NOMO-1 (cell line): ENCODE data around the gene TRPC4AP.

Experiments used
- DNase-seq, 2 experiments: peaks; one replicate each; lab custom pipeline; 2025; ENCODE audit not compliant: unreplicated experiment in 2 of 2; lab: John Stamatoyannopoulos, UW

TRPC4AP gene

DNA sequence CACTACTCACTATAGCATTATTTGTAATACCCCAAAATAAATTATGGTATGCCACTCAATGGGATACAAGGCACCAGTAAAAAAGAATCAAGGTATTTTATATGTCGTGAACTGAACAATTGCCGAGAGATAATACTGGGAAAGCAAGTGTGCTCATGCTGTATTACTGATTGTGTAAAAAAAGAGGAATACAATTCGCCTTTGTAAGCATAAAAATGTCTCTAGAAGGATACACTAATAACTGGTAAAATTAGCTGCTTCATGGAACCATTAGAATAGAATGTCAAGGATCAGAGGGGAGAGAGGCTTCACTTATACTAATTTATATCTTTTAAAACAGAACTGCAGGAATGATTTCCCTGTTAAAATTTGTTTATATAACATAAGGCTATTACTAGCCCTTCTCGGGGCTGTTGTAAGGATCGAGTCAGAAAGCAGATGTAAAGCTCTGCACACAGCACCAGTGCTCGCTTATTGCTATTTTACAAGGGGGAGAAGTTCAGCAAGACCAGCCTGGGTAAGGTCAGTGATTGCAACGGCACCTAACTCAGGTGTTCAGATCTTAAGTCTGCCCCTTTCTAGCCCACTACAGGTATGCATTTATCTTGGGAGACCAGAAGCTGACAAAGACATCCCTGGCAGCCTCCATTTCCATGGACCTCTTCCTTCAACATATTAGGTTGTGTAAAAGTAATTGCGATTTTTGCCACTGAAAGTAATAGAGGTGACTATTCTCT is 75.3 kb downstream of the TRPC4AP start:
- no peak for DNase-seq

DNA sequence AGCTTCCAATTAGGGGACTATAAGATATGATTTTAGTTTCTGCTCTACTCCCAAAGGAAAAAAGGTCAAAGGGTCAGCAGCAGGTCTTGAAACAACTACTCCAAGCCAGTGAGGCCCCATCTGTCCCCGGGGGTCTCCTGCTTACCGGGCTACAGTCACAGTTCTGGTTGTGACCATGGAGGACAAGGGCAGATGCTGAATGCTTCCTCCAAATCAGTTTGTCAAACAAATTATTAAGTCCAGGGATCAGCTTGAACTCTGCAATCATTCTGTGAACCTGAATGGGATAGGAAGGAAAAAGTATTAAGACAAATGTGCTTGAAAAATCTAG is 76.8 kb downstream of the TRPC4AP start:
- no peak for DNase-seq

DNA sequence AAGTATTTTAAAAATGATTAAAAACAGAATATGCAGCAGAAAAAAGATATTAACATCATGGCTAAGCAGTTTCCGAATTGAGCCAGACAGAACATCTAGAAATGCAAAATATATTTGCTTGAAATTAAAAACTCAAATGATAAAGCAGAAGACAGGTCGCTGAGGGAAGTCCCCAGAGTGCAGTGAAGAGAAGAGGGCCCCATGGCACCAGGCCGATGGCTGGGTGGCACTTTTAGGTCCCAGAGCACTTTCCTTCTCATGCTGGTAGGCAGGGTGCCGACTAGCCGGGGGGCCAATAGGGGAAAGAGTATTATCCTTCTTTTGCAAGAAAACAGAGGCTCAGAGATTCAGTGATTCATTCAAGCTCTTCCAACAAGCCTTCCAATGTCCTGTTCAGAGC is 78.1 kb downstream of the TRPC4AP start:
- no peak for DNase-seq

DNA sequence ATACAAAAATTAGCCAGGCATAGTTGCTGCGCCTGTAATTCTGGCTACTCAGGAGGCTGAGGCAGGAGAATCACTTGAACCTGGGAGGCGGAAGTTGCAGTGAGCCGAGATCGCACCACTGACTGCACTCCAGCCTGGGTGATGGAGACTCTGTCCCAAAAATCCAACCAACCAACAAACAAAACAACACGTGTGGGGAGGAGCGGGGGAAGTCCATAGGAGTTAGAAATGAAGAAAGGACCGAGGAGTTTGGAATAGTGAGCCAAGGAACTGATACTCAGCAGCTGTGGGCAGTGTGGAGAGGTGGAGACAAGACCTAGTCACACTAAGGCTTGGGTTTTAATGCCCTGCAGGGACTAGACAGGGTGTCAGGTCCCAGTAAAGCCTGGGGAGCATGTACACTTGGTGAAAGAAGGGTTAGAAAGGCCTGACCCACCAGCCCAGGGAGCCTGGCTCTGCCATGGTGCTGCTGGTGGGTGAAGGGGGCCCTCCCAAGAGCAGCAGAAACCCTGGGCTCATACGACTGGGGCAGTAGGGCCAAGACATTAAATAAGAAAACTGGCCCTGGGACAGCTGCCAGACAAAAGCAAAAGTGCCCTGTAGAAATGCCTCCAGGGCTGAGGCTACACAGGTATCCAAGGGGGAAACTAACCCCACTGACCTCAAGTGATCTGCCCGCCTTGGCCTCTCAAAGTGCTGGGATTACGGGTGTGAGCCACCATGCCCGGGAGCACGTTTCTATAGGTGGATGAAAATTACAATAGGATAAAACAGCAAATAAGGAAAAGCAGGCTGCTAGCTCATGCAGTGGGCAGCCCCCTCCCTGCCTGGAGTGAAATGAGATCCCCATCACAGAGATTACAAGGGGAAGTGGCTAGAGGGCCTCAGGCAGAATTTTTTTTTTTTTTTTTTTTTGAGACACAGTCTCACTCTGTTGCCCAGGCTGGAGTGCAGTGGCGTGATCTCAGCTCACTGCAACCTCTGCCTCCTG is 78.9 kb downstream of the TRPC4AP start:
- no peak for DNase-seq

DNA sequence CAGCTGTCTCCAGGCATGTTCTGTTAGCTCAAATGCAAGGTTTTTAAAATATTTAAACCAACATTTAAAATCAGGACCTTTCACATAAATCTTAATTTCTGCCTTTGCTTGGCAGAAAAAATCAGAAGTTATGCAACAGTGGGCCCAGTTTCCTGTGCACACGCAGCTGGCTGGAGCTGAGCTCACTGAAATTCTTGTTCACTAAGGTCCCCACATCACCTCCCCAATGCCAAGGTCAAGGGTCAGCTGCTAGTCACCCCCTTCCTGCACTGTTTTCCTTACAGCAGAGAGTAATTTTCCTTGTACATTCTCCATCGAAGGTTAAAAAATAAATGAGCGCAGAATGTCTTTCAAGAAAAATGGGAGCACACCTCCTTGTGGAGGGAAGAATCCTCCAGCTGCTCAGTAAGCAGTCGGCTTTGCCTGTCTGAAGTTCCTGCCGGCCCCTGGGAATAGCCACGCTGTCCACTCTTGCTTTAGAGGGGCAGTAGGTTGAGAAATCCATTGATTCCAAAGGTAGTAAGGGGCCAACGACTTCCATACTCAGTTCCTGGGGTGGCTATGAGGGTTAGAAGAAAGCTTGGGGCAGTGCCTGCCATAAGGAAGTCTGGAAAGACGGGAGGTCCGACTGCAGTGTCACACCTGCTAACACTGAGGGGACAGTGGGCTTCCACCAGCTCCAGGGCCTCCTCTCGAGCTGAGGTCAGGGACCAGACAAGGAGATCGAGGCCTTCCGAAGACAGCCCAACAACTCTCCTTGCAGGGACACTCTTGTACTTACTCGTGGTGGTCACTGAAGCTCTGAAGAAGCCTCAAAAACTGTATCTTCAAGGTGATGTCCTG is 80.2 kb downstream of the TRPC4AP start:
- no peak for DNase-seq

DNA sequence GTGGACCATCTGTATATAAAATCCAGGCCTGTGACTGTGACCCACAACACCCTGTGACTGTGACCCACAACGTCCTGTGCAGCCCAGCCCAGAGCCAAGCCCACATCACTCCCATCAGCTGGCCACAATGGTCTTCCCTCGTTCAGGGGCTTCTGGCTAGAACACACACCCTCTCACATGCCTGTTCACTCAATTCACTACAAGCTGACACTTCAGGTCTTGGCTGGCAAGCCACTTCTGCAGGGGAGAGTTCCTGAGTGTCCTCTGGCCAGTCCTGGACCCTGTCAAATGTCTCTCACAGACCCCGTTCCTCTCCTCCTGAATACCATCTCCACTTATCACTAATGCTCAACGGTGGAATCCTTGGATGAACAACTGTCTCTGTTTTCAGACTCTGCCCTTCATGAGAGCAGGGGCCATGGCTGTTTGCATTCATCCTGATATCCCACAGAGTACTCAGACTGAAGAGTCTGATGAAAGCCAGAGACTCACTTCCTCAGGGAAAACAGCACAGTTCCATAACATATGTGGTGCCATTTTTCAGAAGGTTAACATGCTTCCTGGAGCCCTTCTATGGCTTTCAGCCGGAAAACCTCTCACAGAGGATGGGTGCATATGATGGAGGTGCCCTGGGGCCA is 80.9 kb downstream of the TRPC4AP start:
- DNase-seq, result no peak

DNA sequence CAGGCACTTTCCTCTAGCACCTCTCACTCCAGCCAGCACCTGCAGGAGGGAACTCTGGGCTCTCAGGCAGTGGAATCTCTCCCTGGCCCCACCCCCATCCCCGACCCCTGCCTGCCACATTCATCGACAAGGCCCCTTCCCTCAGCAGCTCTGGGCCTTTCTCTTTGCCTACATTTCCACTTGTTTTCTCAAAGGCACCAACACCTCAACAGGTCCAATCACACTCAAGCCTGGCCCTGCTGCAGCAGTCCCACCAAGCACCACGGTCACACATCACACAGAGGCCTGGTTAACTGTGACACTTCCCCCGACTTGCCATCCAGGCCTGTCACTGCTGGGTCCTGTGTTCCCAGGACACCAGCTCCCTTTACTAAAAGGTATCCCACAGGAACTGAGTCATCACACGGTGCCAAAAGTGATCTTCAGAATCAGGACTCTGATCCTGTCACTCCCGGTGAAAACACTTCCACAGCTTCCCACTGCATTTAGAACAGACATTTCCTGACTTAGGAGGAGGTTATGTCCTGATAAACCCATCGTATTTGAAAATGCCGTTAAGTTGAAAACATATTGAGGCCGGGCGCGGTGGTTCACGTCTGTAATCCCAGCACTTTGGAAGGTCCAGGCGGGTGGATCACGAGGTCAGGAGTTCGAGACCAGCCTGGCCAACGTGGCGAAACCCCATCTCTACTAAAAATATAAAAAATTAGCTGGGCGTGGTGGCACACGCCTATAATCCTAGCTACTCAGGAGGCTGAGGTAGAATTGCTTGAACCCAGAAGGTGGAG is 82.0 kb downstream of the TRPC4AP start:
- no peak for DNase-seq

DNA sequence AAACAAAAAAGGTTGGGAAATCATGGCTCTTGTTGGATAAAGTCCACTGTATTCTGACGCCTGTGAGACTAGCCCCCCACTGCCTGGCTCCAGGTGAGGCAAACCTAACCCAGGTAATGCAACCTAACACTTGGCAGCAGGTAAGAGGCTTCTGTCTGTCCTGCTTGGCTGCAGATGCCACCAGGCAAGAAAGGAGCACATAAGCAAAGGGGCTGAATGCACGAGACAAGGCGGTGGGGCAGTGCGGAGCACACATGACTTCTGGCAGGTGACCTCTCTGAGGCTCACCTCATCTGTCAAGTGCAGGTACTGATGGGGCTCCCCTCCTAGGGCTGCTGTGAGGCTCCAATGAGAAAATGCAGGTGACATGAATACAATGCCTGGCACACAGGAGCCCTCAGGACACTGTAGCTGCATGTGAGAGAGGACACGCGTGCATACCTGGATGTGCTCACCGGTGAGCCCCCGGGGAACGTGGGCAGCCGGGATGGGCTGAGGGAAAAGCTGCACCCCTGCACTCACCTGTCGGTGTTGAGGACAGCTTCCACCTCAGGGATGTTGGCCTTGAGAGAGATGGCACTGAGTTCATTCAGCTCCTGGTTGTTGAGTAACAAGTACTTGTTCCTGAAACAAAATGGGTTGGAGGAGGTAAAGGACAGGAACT is 82.8 kb downstream of the TRPC4AP start:
- DNase-seq, result no peak

DNA sequence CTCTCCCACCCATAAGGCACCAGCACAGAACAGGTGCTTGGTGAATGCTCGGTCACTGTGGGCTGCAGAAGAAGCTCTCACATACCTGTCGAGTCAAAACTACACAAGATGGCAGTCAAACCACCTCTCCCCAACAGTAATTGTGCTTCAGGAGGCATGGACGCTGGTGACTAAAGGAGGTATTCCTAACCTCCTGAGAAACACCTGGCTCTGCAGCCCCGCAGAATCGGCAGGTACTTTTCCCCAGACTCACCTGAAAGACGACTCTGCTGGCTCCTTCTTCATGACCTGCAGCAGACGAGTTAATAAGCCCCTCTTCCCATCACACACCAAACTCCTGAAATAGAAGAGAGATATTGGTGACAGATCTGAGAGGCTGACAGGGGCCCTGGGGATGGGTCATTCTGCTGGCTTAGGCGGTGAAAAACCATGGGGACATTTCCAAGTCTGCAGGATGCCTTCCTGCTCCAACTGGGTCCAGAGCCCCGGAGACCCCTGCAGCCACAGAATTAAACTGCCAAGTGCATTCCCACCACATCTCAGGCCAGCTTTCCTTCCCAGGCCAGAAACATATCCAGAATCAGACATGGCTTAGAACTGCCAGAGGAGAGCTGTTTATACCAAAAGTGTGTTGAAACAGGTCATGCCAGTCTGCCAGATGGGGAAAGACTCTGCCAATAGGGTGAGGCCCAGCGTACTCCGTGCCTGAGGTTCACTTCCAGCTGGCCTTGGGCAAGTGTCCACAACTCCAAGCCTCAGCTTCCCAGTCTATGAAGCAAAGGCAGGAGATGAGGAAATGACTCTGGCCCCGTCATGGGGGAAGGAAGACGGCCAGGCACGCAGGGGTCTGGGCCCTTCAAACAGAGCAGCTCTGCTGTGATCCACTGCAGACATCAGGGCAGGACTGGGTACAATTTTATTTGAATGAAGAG is 83.9 kb downstream of the TRPC4AP start:
- no peak for DNase-seq

DNA sequence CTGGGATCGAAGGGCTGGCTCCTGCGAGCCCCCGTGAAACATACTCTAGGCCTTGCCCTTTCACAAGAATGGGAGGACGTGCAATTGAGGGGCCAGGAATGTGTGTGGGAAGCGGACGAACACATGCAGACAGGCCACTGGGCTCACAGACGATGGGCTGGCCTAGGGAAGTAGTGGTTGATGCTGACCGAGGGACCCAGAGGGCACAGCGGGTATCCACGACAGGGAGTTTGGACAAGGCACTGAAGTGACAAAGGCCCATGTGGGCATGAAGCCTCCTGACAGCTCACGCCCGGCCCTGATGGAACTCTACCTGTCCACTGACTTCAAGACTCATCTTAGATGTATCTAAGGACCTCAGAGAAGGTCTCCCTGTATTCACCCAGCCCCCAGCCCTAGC is 84.7 kb downstream of the TRPC4AP start:
- DNase-seq, result no peak

DNA sequence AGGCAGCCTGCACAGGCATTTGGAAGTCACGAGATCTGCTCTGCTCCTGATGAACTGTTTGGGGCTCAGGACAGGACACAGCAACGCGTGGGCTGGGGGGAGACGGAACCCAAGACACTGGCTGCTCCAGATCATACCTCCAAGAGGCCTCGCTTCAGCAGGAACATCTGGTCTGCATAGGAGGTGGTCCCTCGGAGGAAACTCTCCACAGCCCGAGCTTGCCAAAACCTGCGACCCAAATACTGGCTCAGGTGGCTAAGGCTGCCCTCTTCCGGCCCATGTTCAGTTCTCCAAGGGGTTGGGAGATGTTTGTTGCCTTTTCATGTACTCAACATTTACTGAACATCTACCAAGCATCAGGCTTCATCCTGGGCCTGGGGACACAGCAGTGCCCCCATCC is 85.2 kb downstream of the TRPC4AP start:
- no peak for DNase-seq

DNA sequence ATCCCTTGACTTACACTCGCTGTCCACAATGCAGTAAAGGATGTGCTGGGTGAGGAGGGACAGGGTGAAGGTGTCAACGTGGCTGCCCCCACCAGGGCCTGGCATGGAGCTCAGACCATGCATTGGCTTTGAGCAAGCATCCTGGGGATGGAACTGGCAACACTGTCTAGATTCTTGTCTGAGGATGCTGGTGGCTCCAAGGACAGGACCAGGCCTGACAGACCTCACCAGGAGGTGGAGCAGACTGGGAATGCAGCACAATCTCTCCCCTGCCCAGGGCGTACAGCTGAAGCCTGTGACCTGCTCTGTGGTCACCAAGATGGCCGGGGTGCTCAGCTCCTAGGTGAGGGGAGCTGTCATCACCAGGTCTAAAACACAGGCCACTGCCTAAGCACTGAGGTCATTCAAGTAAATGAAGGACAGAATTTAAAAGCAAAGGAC is 86.1 kb downstream of the TRPC4AP start:
- DNase-seq, result no peak

DNA sequence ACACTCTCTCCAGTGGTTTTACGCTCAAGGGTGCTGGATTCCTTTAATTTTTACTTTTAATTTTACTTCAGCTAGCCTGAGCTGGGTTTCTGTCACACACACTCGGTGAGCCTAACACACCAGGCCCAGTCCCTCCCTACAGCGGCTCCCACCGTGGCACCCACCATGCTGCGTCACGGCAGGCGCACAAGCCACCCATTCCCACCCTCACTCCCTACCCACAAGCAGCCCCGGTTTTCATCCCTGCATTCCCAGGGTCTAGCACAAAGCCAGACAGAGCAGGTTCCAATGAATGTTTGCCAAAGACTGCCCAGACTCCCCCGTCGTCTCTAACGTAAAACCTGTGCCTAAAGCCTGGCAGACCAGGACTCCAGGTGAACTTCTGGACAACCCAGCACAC is 86.6 kb downstream of the TRPC4AP start:
- DNase-seq, result no peak

DNA sequence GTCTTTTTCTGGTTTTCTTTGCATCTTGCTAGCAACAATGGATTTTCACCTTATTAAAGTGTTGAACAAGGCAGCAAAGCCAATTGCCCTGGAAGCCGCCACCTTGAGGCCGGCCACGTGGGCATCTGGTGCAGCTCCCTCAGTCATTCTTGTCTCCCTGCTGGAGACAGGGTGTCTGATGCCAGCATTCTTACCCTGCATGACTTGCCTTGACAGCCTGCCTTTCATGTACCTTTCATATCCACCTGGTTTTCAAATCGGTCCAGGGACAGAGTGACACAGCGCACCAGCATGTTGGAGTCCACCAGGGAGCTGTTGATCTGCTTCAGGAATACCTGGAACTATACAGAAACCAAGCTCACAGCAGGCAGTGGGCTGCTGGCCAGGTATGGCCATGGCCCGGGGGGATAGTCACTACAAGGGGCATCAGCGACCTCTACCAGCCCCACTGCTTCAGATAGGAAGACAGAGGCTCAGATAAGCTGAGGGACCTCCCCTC is 87.1 kb downstream of the TRPC4AP start:
- no peak for DNase-seq

DNA sequence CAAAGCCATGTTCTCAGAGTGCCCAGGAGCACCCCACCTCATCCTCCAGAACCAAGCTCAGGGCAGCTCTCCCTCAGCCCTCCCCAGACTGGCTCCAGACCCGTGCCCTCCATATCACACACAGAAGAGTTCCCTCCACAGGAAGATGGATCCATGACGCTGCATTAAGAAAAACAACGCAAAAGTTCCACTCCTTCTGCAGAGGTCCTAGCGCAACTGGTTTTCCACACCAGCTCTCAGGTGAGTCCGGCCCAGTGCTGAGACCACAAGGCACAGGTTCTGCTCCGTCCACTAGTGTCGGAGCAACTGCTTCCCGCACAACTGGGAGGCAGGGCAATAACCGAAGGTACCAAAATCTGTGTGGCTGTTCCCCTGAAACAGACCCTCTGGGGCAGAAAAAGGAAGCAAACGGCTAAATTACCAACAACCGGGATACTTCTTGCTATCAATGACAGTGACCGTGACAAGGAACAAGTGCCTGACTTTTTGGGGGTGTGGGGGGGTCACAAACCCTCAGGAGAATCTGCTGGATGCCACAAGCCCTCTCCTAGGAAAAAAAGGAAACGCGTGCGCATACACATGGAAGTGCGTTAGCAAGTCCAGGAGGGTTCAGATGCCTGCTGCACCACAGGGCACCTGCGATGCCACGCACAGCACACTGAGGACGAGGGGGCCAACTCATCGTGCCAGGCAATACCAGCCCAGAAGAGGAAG is 87.7 kb downstream of the TRPC4AP start:
- no peak for DNase-seq

DNA sequence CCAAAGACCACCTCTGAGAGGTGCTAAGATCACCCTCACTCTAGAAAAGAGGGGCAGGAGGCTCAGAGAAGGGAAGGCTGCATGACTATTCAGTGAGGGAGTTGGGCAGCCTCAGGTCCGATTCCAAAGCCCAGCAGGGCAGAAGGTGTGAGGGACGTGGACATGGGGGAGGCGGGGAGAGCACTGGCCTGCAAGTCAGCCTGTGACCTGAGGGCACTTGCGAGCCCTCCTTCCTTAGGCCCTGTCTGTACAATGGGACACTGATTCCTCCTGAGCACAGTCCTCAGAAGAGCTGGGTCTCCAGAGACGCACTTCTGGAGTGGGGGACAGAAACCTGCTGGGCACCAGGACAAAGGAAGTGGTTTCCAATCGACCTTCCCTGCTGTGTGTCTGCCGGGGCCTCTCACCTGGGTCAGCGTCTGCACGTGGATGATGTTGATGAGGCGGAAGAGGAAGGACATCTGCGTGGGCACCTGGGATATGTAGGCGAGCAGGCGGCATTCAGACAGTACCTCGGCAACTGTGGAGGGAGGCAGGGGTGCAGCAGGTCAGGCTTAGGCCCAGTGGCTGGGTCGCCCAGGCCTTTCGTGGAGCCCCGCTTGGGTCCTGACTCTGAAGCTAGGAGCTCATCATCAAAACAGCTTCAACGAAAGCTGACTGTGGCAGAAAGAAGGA is 88.4 kb downstream of the TRPC4AP start:
- no peak for DNase-seq
